Heart left ventricle (tissue), 13 donors: ENCODE results near the gene SSBP4.

Experiments
- POLR2A ChIP-seq, 2 donors: fragments of 450-650 bp; IDR thresholded peaks; one replicate each; pipeline ENCODE4 v1.6.1; 2017; ENCODE audit warnings: antibody characterized with exemption in 2 of 2, mild to moderate bottlenecking in 2 of 2, moderate library complexity in 2 of 2
- TF ChIP-seq, protein P1 (sequence below), 12 donors: fragments of 200-600 bp; sonication (generic) in 4 of 12; IDR thresholded peaks; one replicate each; pipeline versions ENCODE4 v1.5.0 to v1.8.0; 2018 to 2022; ENCODE audit warnings: antibody characterized with exemption in 12 of 12, mild to moderate bottlenecking in 5 of 12
- donor health status: ischemic (EF 13 %, LVEDD 7.1; RV severe dilation, severe dysfunction).
- donor health status: DM: no; HTN: yes; CAD: no.
- donor health status: DM: no; HTN: no; CAD: no.
- donor health status: ischemic (EF 25% LVEDD 6.9; RV normal size, moderate dysfunction).
- donor health status: ischemic (EF 25% LVEDD 5.7; RV mildly dilated, moderate dysfunction).
- donor health status: ischemic (EF 35%, LVEDD 5.7; RV mildly dilated, moderate dysfunction).
- donor health status: nonischemic (EF 11% LVEDD 7.7; RV severe dilation, severe dysfunction).
- donor health status: DM: yes; HTN: yes; CAD: no.
- donor health status: PGD.
- donor health status: ischemic (EF 29% LVEDD 5.4; RV normal size, mild dysfunction).
- donor health status: nonischemic (EF 23%, LVEDD 6.1; RV moderate dilation, normal function).

DNA sequence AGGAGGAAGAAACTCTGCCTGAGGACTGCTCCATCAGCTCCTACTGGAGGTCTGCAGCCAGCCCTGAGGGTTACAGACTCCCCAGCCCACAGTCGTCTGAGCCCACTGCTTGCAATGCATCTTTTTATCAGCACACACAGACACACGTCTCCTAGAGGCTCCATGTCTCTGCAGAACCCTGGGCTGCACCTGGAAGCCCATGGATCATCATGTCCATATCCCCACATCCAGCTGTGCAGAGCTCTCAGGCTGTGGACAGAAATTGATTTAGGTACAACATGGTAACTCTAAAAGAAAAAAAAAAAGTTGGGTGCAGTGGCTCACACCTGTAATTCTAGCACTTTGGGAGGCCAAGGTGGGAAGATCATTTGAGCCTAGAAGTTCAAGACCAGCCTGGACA lies 51.6 kb downstream of the SSBP4 start:
- TF ChIP-seq, protein P1, sequence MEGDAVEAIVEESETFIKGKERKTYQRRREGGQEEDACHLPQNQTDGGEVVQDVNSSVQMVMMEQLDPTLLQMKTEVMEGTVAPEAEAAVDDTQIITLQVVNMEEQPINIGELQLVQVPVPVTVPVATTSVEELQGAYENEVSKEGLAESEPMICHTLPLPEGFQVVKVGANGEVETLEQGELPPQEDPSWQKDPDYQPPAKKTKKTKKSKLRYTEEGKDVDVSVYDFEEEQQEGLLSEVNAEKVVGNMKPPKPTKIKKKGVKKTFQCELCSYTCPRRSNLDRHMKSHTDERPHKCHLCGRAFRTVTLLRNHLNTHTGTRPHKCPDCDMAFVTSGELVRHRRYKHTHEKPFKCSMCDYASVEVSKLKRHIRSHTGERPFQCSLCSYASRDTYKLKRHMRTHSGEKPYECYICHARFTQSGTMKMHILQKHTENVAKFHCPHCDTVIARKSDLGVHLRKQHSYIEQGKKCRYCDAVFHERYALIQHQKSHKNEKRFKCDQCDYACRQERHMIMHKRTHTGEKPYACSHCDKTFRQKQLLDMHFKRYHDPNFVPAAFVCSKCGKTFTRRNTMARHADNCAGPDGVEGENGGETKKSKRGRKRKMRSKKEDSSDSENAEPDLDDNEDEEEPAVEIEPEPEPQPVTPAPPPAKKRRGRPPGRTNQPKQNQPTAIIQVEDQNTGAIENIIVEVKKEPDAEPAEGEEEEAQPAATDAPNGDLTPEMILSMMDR (IDR thresholded peaks at IDR 0.05): no peak
- TF ChIP-seq POLR2A (IDR thresholded peaks at IDR 0.05): no peak
